Thymus (tissue), 14 donors: ENCODE data around the gene PCBP2. TPM values are rescaled to one million over a fixed set of nuclear protein-coding genes. Genes with fewer than 3 reads are reported as not detected.
"Not testable (repeated sequence)": the region's sequence is repeated elsewhere in the genome, so short reads cannot be mapped to it uniquely, and the experiment has no call there.

Source experiments
- DNase-seq, 9 donors: peaks; one replicate each; pipeline ENCODE4 v3.0.0-alpha.2; 2013; ENCODE audit warnings: low spot score in 9 of 9, low read depth in 6 of 9, missing footprints in 1 of 9
- H3K27ac ChIP-seq, 2 donors: one replicate each; pipeline ENCODE4 v1.5.1; 2013; ENCODE audit warnings: control low read depth in 1 of 2, low read depth in 1 of 2, low read length in 1 of 2, mild to moderate bottlenecking in 1 of 2, moderate library complexity in 1 of 2
- H3K27me3 ChIP-seq, 2 donors: one replicate each; pipeline ENCODE4 v1.5.1; 2013; ENCODE audit warnings: low read length in 1 of 2; ENCODE audit not compliant: control insufficient read depth in 2 of 2, insufficient read depth in 1 of 2
- H3K36me3 ChIP-seq, 2 donors: one replicate each; pipeline ENCODE4 v1.5.1; 2013; ENCODE audit warnings: low read length in 1 of 2, mild to moderate bottlenecking in 1 of 2, moderate library complexity in 1 of 2; ENCODE audit not compliant: control insufficient read depth in 2 of 2, insufficient read depth in 2 of 2
- H3K4me1 ChIP-seq, 2 donors: one replicate each; pipeline ENCODE4 v1.5.1; 2013; ENCODE audit warnings: low read length in 2 of 2; ENCODE audit not compliant: control insufficient read depth in 2 of 2, insufficient read depth in 2 of 2
- H3K4me3 ChIP-seq, 2 donors: one replicate each; pipeline ENCODE4 v1.5.1; 2013; ENCODE audit warnings: low read length in 2 of 2, control low read depth in 1 of 2, mild to moderate bottlenecking in 1 of 2
- H3K9me3 ChIP-seq, 2 donors: one replicate each; pipeline ENCODE4 v1.5.1; 2013; ENCODE audit warnings: low read length in 1 of 2, mild to moderate bottlenecking in 1 of 2; ENCODE audit not compliant: control insufficient read depth in 2 of 2, insufficient read depth in 1 of 2
- WGBS: extraction: QIAGEN DNeasy Blood & Tissue Kit; methylation state at CpG from one replicate; pipeline ENCODE4 v1.1.7; 2013; 5-methylcytosine and 5-hydroxymethylcytosine counted together
- long read RNA-seq, 10 donors: transcript quantifications; one replicate each; lab custom pipeline, GENCODE V29; 2026
- polyA plus RNA-seq: library from polyadenylated mRNA; stranded (reverse); fragments of 200-250 nt; gene quantifications from one replicate; pipeline ENCODE4 v1.2.3, GENCODE V29; 2013
- total RNA-seq: library from RNA; stranded (reverse); fragments of 120-200 nt; gene quantifications from one replicate; pipeline ENCODE4 v1.2.4, GENCODE V29; 2013
- donor health status: healthy.

Gene PCBP2
- 263 TPM for total RNA-seq
- 606 TPM for polyA plus RNA-seq
- long read RNA-seq, donor 1, partial matches to known transcripts, result 0 of 5 reads
- long read RNA-seq, donor 1, other reads (novel, unspliced or antisense), result 0 of 5 reads
- long read RNA-seq, donor 2, result 0 reads
- long read RNA-seq, donor 3, transcript PCBP2-205 (14 exons, 3,077 nt), result minor isoform, 11 of 114 reads
- long read RNA-seq, donor 3, transcript PCBP2-207 (15 exons, 1,457 nt), result minor isoform, 16 of 114 reads
- long read RNA-seq, donor 3, transcript PCBP2-202 (15 exons, 1,814 nt), result minor isoform, 8 of 114 reads
- long read RNA-seq, donor 3, transcript PCBP2-209 (3 exons, 1,696 nt), result major isoform, 27 of 114 reads
- long read RNA-seq, donor 3, partial matches to known transcripts, result 9 of 114 reads
- long read RNA-seq, donor 3, other reads (novel, unspliced or antisense), result 22 of 114 reads
- long read RNA-seq, donor 4, transcript PCBP2-201 (14 exons, 1,730 nt), result major isoform, 6 of 43 reads
- long read RNA-seq, donor 4, transcript PCBP2-207 (15 exons, 1,457 nt), result major isoform, 6 of 43 reads
- long read RNA-seq, donor 4, transcript PCBP2-209 (3 exons, 1,696 nt), result minor isoform, 5 of 43 reads
- long read RNA-seq, donor 4, partial matches to known transcripts, result 11 of 43 reads
- long read RNA-seq, donor 4, other reads (novel, unspliced or antisense), result 5 of 43 reads
- long read RNA-seq, donor 5, transcript PCBP2-202 (15 exons, 1,814 nt), result minor isoform, 12 of 152 reads
- long read RNA-seq, donor 5, transcript PCBP2-207 (15 exons, 1,457 nt), result minor isoform, 12 of 152 reads
- long read RNA-seq, donor 5, transcript PCBP2-209 (3 exons, 1,696 nt), result major isoform, 34 of 152 reads
- long read RNA-seq, donor 5, transcript PCBP2-203 (13 exons, 3,026 nt), result minor isoform, 7 of 152 reads
- long read RNA-seq, donor 5, partial matches to known transcripts, result 50 of 152 reads
- long read RNA-seq, donor 5, other reads (novel, unspliced or antisense), result 26 of 152 reads
- long read RNA-seq, donor 6, transcript PCBP2-202 (15 exons, 1,814 nt), result minor isoform, 12 of 87 reads
- long read RNA-seq, donor 6, transcript PCBP2-209 (3 exons, 1,696 nt), result minor isoform, 9 of 87 reads
- long read RNA-seq, donor 6, transcript PCBP2-201 (14 exons, 1,730 nt), result minor isoform, 8 of 87 reads
- long read RNA-seq, donor 6, transcript PCBP2-207 (15 exons, 1,457 nt), result major isoform, 14 of 87 reads
- long read RNA-seq, donor 6, partial matches to known transcripts, result 11 of 87 reads
- long read RNA-seq, donor 6, other reads (novel, unspliced or antisense), result 15 of 87 reads
- long read RNA-seq, donor 7, transcript PCBP2-207 (15 exons, 1,457 nt), result minor isoform, 7 of 106 reads
- long read RNA-seq, donor 7, transcript PCBP2-201 (14 exons, 1,730 nt), result minor isoform, 7 of 106 reads
- long read RNA-seq, donor 7, transcript PCBP2-209 (3 exons, 1,696 nt), result major isoform, 16 of 106 reads
- long read RNA-seq, donor 7, transcript PCBP2-202 (15 exons, 1,814 nt), result minor isoform, 13 of 106 reads
- long read RNA-seq, donor 7, partial matches to known transcripts, result 38 of 106 reads
- long read RNA-seq, donor 7, other reads (novel, unspliced or antisense), result 7 of 106 reads
- long read RNA-seq, donor 8, transcript PCBP2-201 (14 exons, 1,730 nt), result major isoform, 5 of 107 reads
- long read RNA-seq, donor 8, partial matches to known transcripts, result 91 of 107 reads
- long read RNA-seq, donor 8, other reads (novel, unspliced or antisense), result 0 of 107 reads
- long read RNA-seq, donor 9, transcript PCBP2-207 (15 exons, 1,457 nt), result major isoform, 10 of 55 reads
- long read RNA-seq, donor 9, transcript PCBP2-209 (3 exons, 1,696 nt), result major isoform, 10 of 55 reads
- long read RNA-seq, donor 9, transcript PCBP2-201 (14 exons, 1,730 nt), result minor isoform, 6 of 55 reads
- long read RNA-seq, donor 9, partial matches to known transcripts, result 16 of 55 reads
- long read RNA-seq, donor 9, other reads (novel, unspliced or antisense), result 6 of 55 reads
- long read RNA-seq, donor 10, transcript PCBP2-207 (15 exons, 1,457 nt), result major isoform, 12 of 164 reads
- long read RNA-seq, donor 10, partial matches to known transcripts, result 132 of 164 reads
- long read RNA-seq, donor 10, other reads (novel, unspliced or antisense), result 5 of 164 reads

GRCh38 chr12:53451661-53452158 lies at the start of gene PCBP2:
Gene PCBP2 (plus strand): TSS chr12:53452102. CDS start chr12:53454801, 2,699 bp downstream.
- Histone ChIP-seq H3K27me3 (no peaks in the 10 kb centered on the region), H3K4me1 (peaks cover 5 to 6% of the 10 kb centered on the region in 2 donors), H3K27ac (peak within 1 kb of the TSS; percentile 99), H3K4me3 (peak within 1 kb of the TSS; percentile 56 to 97), H3K9me3 (peaks cover 0 to 3% of the 10 kb centered on the region in 2 donors), H3K36me3 (peaks cover 37 to 38% of the 10 kb centered on the region in 2 donors)
- under 1% methylated on average over 32 of the region's 32 CpGs for WGBS
- peak; percentile 83 to 99 (median 97) for DNase-seq

- whole genome bisulfite sequencing, result 97% methylated on average over 16 of the region's 16 CpGs
- H3K4me1 ChIP-seq, H3K27ac ChIP-seq, H3K9me3 ChIP-seq, DNase-seq, H3K27me3 ChIP-seq, H3K4me3 ChIP-seq: not testable (repeated sequence)
- peaks cover 23 to 46% of the 10 kb centered on the region in 2 donors for H3K36me3 ChIP-seq
Measured at GRCh38 chr12:53402351-53402750, 49.6 kb upstream of the PCBP2 start.

DNA sequence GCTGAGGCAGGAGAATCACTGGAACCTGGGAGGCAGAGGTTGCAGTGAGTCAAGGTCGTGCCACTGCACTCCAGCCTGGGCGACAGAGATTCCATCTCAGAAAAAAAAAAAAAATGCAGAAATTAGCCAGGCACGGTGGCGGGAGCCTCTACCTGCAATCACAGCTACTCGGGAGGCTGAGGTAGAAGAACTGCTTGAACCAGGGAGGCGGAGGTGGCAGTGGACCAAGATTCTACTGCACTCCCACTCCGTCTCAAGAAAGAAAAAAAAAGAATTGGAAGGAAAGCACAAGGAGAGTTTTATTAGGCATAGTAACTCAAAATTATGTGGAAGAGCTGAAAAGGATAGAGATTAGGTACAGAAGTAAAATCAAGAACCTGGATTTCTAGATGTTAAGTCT lies 49.0 kb upstream of the PCBP2 start:
- Histone ChIP-seq H3K4me3 (no peak overlapping the region), H3K27me3 (no peaks in the 10 kb centered on the region), H3K27ac (no peak overlapping the region), H3K36me3 (peaks cover 25 to 47% of the 10 kb centered on the region in 2 donors), H3K9me3 (no peaks in the 10 kb centered on the region), H3K4me1 (no peaks in the 10 kb centered on the region)
- WGBS, result 96% methylated on average over 7 of the region's 7 CpGs
- DNase-seq, result no peak

DNA sequence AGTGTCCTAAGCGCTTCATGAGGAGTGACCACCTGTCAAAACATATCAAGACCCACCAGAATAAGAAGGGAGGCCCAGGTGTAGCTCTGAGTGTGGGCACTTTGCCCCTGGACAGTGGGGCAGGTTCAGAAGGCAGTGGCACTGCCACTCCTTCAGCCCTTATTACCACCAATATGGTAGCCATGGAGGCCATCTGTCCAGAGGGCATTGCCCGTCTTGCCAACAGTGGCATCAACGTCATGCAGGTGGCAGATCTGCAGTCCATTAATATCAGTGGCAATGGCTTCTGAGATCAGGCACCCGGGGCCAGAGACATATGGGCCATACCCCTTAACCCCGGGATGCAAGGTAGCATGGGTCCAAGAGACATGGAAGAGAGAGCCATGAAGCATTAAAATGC lies 41.0 kb upstream of the PCBP2 start:
- DNase-seq, result no peak
- 99% methylated on average over 5 of the region's 5 CpGs for WGBS
- H3K4me3 ChIP-seq, result no peak overlapping the region
- H3K4me1 ChIP-seq, result peaks cover 0 to 8% of the 10 kb centered on the region in 2 donors
- H3K36me3 ChIP-seq, result peaks cover 61 to 66% of the 10 kb centered on the region in 2 donors
- H3K27ac ChIP-seq, result no peak overlapping the region
- H3K27me3 ChIP-seq, result no peaks in the 10 kb centered on the region
- no peaks in the 10 kb centered on the region for H3K9me3 ChIP-seq

GRCh38 chr12:53413485-53414204 lies 38.3 kb upstream of the PCBP2 start:
- no peaks in the 10 kb centered on the region for H3K27me3 ChIP-seq
- no peak overlapping the region for H3K27ac ChIP-seq
- no peaks in the 10 kb centered on the region for H3K9me3 ChIP-seq
- H3K4me1 ChIP-seq, result peaks cover 0 to 13% of the 10 kb centered on the region in 2 donors
- no peak for DNase-seq
- H3K36me3 ChIP-seq, result peaks cover 40 to 47% of the 10 kb centered on the region in 2 donors
- 84% methylated on average over 3 of the region's 3 CpGs for WGBS
- no peak overlapping the region for H3K4me3 ChIP-seq

DNA sequence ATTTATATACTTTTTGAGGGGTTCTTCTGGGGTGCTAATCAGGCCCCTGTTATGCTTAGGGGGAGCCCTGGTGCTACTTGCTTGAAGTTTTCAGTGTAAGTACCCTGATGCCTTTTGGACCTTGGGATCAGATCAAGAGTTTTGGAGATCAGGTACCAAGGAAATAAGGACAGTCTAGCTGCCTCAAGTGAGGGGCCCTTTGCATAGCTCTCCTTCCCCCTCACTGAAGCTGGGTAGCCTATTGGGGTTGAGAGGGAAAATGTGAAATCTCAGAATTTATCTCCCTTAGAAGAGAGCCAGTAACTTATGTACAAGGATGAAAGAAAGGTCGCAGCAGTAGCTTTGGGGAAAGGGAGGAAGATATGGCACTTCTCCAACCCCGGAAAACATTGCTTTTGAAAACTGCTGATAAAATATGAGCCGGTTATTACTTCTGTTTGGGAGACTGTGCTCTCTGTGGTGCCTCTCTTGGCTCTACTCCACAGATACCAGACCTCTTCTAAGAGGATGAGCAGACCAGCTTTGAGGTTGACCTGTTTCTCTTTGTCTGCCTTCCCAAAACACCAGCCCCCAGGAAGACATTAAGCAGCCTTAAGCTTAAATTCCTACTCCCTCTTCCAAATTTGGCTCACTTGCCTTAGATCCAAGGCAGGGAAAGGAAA lies 37.0 kb upstream of the PCBP2 start:
- WGBS, result 78% methylated on average over 3 of the region's 3 CpGs
- no peak for DNase-seq
- no peak overlapping the region for H3K4me3 ChIP-seq
- H3K27ac ChIP-seq, result peak overlapping the region; percentile 15 to 39
- peaks cover 0 to 13% of the 10 kb centered on the region in 2 donors for H3K4me1 ChIP-seq
- no peaks in the 10 kb centered on the region for H3K27me3 ChIP-seq
- H3K36me3 ChIP-seq, result peaks cover 27 to 35% of the 10 kb centered on the region in 2 donors
- H3K9me3 ChIP-seq, result no peaks in the 10 kb centered on the region

DNA sequence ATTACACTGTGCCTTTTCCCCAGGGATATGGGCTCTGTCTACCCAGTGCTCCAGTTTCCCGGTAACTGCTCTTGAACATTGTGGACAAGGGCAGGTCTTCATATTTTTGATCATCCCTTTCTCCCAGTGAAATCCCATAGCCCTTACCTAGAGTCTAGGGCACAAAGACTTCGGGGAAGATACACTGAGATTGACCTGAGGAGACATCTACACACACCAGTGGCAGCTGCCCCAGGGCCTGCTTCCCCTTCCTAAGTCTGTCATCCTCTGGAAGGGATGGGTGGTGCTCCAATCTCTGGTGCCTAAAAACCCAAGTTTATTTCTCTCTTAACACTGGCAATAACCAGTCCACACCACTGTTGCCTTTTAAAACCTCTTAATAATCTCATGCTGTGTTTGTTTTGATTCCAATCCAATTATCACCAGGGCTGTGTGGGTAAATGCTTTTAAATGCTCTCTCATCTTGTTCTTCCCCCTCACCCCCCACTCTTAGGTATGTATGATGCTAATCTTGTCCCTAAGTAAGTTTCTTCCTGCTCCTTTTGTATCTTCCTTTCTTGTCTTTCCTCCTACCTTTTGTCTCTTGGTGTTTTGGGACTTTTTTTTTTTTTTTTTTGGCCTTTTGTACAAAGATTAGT lies 36.0 kb upstream of the PCBP2 start:
- 94% methylated on average over 2 of the region's 2 CpGs for WGBS
- not testable (repeated sequence) for H3K9me3 ChIP-seq, H3K27ac ChIP-seq, DNase-seq, H3K27me3 ChIP-seq, H3K4me3 ChIP-seq
- H3K4me1 ChIP-seq, result peaks cover 0 to 13% of the 10 kb centered on the region in 2 donors
- peaks cover 17 to 28% of the 10 kb centered on the region in 2 donors for H3K36me3 ChIP-seq
